HEK293 (cell line): ENCODE results near the gene SEMA3G.

Experiments
- CTCF ChIP-seq: fragments of 450-650 bp; formaldehyde crosslinking; IDR thresholded peaks from 2 replicates; pipeline ENCODE4 v1.5.1; 2016; ENCODE audit warnings: missing biosample characterization, missing genetic modification characterization
- KLF16 ChIP-seq: fragments of 450-650 bp; formaldehyde crosslinking; IDR thresholded peaks from 2 replicates; pipeline ENCODE4 v1.5.1; 2017; ENCODE audit warnings: missing biosample characterization, missing genetic modification characterization
- ZNF175 ChIP-seq: fragments of 450-650 bp; formaldehyde crosslinking; IDR thresholded peaks from 2 replicates; pipeline ENCODE4 v1.5.1; 2016; ENCODE audit warnings: missing biosample characterization, missing genetic modification characterization
- ZNF19 ChIP-seq: fragments of 450-650 bp; formaldehyde crosslinking; IDR thresholded peaks from 2 replicates; pipeline ENCODE4; 2016; ENCODE audit warnings: missing biosample characterization, missing genetic modification characterization, low read depth
- ZNF544 ChIP-seq: fragments of 450-650 bp; formaldehyde crosslinking; IDR thresholded peaks from 2 replicates; pipeline ENCODE4 v1.5.0; 2017; ENCODE audit warnings: missing biosample characterization, missing genetic modification characterization

- TF ChIP-seq CTCF (tag by site-specific recombination), result no peak
- TF ChIP-seq ZNF175 (tag by site-specific recombination), result no peak
- TF ChIP-seq KLF16, result no peak
- no peak for TF ChIP-seq ZNF544 (tag by site-specific recombination)
- no peak for TF ChIP-seq ZNF19 (tag by site-specific recombination)
Observed at GRCh38 chr3:52451237-52452083, 6.6 kb upstream of the SEMA3G start.
